Adrenal gland (tissue), 12 donors: ENCODE measurements around the gene POLR3A. TPM values are rescaled to one million over a fixed set of nuclear protein-coding genes. Genes with fewer than 3 reads are reported as not detected.
"Not testable (repeated sequence)": the region's sequence is repeated elsewhere in the genome, so short reads cannot be mapped to it uniquely, and the experiment has no call there.

ENCODE experiments used
- DNase-seq, 7 donors: peaks; one replicate each; pipeline ENCODE4 v3.0.0-alpha.2; 2019 to 2020
- H3K27ac ChIP-seq, 5 donors: fragments of 200-600 bp; sonication (generic) in 4 of 5; 1 replicate in 3 of 5; 2 replicates in 2 of 5; pipeline versions ENCODE4 v1.5.1 to v1.8.0; 2016 to 2020; ENCODE audit warnings: mild to moderate bottlenecking in 1 of 5
- H3K27me3 ChIP-seq: fragments of 200-600 bp; 2 replicates; pipeline ENCODE4 v1.8.0; 2021
- H3K36me3 ChIP-seq, 2 donors: fragments of 200-600 bp; replicated peaks in 1 of 2; 1 replicate in 1 of 2; 2 replicates in 1 of 2; pipeline versions ENCODE4 v1.5.1 to v1.8.0; 2018 to 2022
- H3K4me1 ChIP-seq, 2 donors: fragments of 200-600 bp; replicated peaks in 1 of 2; 1 replicate in 1 of 2; 2 replicates in 1 of 2; pipeline versions ENCODE4 v1.5.1 to v1.8.0; 2018 to 2021
- H3K4me3 ChIP-seq, 4 donors: fragments of 200-600 bp; sonication (generic) in 3 of 4; one replicate each; pipeline ENCODE4 v1.5.1; 2016 to 2018
- H3K9me3 ChIP-seq, 3 donors: fragments of 200-600 bp; sonication (generic) in 1 of 3; replicated peaks in 1 of 3; 1 replicate in 2 of 3; 2 replicates in 1 of 3; pipeline versions ENCODE4 v1.5.1 to v1.8.0; 2016 to 2021
- POLR2A ChIP-seq, 2 donors: fragments of 450-650 bp; IDR thresholded peaks; one replicate each; pipeline ENCODE4 v1.6.1; 2017; ENCODE audit warnings: antibody characterized with exemption in 2 of 2, mild to moderate bottlenecking in 2 of 2, moderate library complexity in 1 of 2
- WGBS, 4 donors: extraction: QIAGEN DNeasy Blood & Tissue Kit in 2 of 4; methylation state at CpG; one replicate each; pipeline versions ENCODE4 v1.1.5 to v1.1.7; 2013 to 2017; 5-methylcytosine and 5-hydroxymethylcytosine counted together
- intact Hi-C, 2 donors: fragments of 100-400 bp; cut with DNase I; formaldehyde crosslinking; loops; one replicate each; pipeline versions ENCODE4 v1.14.1 to v1.15.0; 2022 to 2023
- polyA plus RNA-seq, 3 donors: library from polyadenylated mRNA; stranded (reverse); fragments of 200-250 nt in 2 of 3; fragments of 350-450 nt in 1 of 3; fragmentation: Illumina TruSeq in 1 of 3; extraction: RNeasy Lipid Tissue Mini Kit (QIAGEN cat#74804) in 1 of 3; gene quantifications; one replicate each; pipeline ENCODE4 v1.2.3, GENCODE V29; 2013 to 2014
- total RNA-seq, 9 donors: library from RNA; depleted of rRNA in 4 of 9; stranded (reverse); fragments of >200 nt in 4 of 9; fragments of 120-200 nt in 1 of 9; fragmentation: NEBNext Ultra II Directional in 1 of 9; extraction: Animal tissue kit (Norgen Biotek cat#: 25700) in 1 of 9; gene quantifications; one replicate each; pipeline versions ENCODE4 v1.1.0 to v1.2.4, GENCODE V29; 2013 to 2023
- TF ChIP-seq, protein P1 (sequence below), 6 experiments: fragments of 450-650 bp in 4 of 6; fragments of 200-600 bp in 2 of 6; sonication (generic) in 1 of 6; IDR thresholded peaks; 1 replicate in 5 of 6; 2 replicates in 1 of 6; pipeline versions ENCODE4 v1.5.1 to v1.8.0; 2016 to 2021; ENCODE audit warnings: antibody characterized with exemption in 6 of 6, mild to moderate bottlenecking in 2 of 6, moderate library complexity in 1 of 6
- donor health status: healthy with polysubstance abuse.
- donor health status: Bipolar disorder and iron deficiency.
- donor health status: DM: yes; HTN: yes; CAD: no.
- donor health status: DM: no; HTN: no; CAD: no.
- donor health status: DM: no; HTN: no; CAD: no.
- donor health status: DM: yes; HTN: yes; CAD: no.

Gene POLR3A
- total and polyA plus RNA-seq, 12 donors, result 6.8 to 18.4 (median 14.8) TPM

DNA sequence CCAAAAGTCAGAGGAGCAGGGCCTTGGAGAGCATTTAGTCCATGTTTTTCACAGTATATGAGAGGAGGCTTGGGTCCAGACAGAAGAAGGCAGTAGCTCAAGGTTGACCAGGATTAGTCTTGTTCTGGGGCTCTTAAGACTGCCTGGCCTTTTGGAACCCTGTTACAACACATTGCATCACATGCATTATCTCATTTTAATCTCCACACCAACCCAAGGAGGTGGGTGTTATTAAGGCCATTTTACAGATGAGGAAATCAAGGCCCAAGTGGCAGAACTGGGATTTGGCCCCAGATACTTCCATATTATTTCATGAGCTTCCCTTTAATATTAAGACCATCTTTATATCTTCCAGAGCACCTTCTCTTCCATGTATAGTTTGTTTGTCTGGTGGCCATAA, 43.2 kb upstream of the POLR3A start:
- H3K4me1 ChIP-seq, result no peaks in the 10 kb centered on the region
- no peak overlapping the region for H3K4me3 ChIP-seq
- no peaks in the 10 kb centered on the region for H3K27me3 ChIP-seq
- no peaks in the 10 kb centered on the region for H3K36me3 ChIP-seq
- no peaks in the 10 kb centered on the region for H3K9me3 ChIP-seq
- no peak overlapping the region for H3K27ac ChIP-seq
- intact Hi-C loops, result no loop called here
- TF ChIP-seq, protein P1, sequence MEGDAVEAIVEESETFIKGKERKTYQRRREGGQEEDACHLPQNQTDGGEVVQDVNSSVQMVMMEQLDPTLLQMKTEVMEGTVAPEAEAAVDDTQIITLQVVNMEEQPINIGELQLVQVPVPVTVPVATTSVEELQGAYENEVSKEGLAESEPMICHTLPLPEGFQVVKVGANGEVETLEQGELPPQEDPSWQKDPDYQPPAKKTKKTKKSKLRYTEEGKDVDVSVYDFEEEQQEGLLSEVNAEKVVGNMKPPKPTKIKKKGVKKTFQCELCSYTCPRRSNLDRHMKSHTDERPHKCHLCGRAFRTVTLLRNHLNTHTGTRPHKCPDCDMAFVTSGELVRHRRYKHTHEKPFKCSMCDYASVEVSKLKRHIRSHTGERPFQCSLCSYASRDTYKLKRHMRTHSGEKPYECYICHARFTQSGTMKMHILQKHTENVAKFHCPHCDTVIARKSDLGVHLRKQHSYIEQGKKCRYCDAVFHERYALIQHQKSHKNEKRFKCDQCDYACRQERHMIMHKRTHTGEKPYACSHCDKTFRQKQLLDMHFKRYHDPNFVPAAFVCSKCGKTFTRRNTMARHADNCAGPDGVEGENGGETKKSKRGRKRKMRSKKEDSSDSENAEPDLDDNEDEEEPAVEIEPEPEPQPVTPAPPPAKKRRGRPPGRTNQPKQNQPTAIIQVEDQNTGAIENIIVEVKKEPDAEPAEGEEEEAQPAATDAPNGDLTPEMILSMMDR (IDR thresholded peaks at IDR 0.05), result no peak
- TF ChIP-seq POLR2A (IDR thresholded peaks at IDR 0.05), result no peak
- DNase-seq, result no peak

DNA sequence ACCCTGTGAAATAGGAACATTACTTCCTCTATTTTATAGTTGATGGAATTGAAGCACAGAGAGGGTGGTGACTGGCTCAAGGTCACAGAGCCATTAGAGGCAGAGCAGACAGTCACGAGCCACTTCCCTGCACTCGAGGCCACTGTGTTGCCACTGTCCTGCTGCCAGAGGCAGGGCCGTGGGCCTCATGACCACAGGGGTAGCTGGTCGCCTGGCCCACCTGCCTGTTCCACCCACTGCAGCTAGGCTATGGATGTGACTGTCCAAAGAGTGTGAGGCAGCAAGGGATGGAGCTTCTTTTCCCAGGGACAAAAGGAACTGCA, 42.5 kb upstream of the POLR3A start:
- intact Hi-C loops, result no loop called here
- TF ChIP-seq, protein P1 (IDR thresholded peaks at IDR 0.05), result no peak
- no peak for TF ChIP-seq POLR2A (IDR thresholded peaks at IDR 0.05)

DNA sequence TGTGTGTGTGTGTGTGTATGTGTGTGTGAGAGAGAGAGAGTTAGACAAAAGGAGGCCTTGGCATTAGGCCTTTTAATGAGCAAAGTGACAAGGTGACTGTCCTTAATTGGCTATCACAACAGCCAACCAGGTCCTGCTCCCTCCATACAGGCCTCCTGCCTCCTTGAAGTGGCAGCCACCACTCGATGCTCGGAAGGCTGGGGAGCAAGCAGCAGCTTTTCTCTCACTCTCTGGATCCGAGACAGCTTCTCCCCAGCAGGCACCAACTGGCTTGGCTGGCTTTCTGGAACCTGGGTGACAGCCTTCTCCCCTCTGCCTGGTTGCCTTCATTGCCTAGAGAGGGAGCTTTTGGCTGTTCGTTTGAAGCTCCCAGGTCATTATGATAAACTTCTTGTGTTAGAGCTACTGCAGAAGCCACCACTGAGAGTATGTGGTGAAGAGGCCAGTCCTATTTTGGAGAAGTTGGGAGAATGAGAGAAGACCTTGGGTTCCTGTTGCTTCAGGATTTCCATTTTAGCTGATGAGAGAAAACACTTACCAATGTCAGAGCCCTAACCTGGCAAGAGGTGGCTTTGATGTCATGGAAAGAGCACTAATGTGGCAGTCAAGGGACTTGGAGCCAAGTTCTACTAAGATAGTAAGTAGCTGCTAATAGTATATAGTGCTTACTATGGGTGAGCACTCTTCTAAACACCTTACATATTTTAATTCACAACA, 42.0 kb upstream of the POLR3A start:
- WGBS, 4 donors, result 77 to 94% (median 88%) methylated on average over 4 of the region's 4 CpGs
- H3K4me3 ChIP-seq, result no peak overlapping the region
- H3K36me3 ChIP-seq, result no peaks in the 10 kb centered on the region
- H3K27ac ChIP-seq, result no peak overlapping the region
- DNase-seq, result no peak
- no peaks in the 10 kb centered on the region for H3K9me3 ChIP-seq
- H3K4me1 ChIP-seq, result peaks cover 0 to 3% of the 10 kb centered on the region in 2 donors
- intact Hi-C loops, result no loop called here
- TF ChIP-seq, protein P1 (IDR thresholded peaks at IDR 0.05), result no peak
- no peak for TF ChIP-seq POLR2A (IDR thresholded peaks at IDR 0.05)
- no peaks in the 10 kb centered on the region for H3K27me3 ChIP-seq

More for the DNA sequence above, 42.5 kb upstream of the POLR3A start:
- 33 to 90% (median 75%) methylated on average over 1 to 4 of the region's 4 CpGs for WGBS, 4 donors
- no peak for DNase-seq
- Histone ChIP-seq H3K27me3 (no peaks in the 10 kb centered on the region), H3K27ac (no peak overlapping the region), H3K36me3 (no peaks in the 10 kb centered on the region), H3K4me1 (peaks cover 0 to under 1% of the 10 kb centered on the region in 2 donors), H3K4me3 (no peak overlapping the region), H3K9me3 (no peaks in the 10 kb centered on the region)

DNA sequence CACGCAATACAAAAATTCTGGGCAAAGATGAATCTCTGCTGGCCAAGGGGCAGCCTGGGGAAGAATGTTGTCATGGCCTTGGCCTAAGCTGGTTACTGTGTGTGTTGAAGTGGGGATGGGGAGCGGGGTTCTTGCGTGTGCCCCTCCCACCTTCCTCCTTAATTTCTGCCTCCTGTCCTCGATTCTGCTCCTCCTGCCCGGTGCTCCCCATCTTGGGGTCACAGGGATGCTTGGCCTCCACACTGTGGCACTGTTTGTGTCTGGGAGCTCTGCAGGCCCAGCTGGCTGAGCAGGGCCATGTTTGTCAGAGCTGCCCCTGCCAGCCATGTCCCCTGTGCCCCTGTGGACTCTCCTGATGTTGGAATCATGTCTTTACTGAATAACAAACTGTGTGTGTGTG, 41.4 kb upstream of the POLR3A start:
- intact Hi-C loops, result no loop called here

DNA sequence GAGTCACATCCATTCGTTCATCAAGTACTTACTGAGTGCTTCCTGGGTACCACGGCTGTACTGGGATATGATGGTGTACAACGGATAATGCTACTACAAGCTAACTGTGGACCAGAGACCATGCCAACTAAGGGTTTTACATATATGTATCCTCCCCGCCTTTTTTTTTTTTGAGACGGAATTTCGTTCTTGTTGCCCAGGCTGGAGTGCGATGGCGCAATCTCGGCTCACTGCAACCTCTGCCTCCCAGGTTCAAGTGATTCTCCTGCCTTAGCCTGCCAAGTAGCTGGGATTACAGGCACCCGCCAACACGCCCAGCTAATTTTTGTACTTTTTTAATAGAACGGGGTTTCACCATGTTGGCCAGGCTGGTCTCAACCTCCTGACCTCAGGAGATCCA, 40.7 kb upstream of the POLR3A start:
- H3K27me3 ChIP-seq, DNase-seq, H3K4me1 ChIP-seq, H3K4me3 ChIP-seq, H3K9me3 ChIP-seq, H3K27ac ChIP-seq, intact Hi-C loops, H3K36me3 ChIP-seq: not testable (repeated sequence)
- 93 to 94% (median 93%) methylated on average over 12 of the region's 12 CpGs for WGBS, 4 donors

More for the DNA sequence above, 41.4 kb upstream of the POLR3A start:
- DNase-seq, result no peak
- no peak overlapping the region for H3K27ac ChIP-seq
- H3K4me1 ChIP-seq, result peaks cover 0 to 3% of the 10 kb centered on the region in 2 donors
- H3K9me3 ChIP-seq, result no peaks in the 10 kb centered on the region
- H3K4me3 ChIP-seq, result no peak overlapping the region
- H3K36me3 ChIP-seq, result no peaks in the 10 kb centered on the region
- 87 to 93% (median 92%) methylated on average over 5 of the region's 5 CpGs for WGBS, 4 donors
- no peaks in the 10 kb centered on the region for H3K27me3 ChIP-seq
- TF ChIP-seq, protein P1 (IDR thresholded peaks at IDR 0.05), result no peak
- no peak for TF ChIP-seq POLR2A (IDR thresholded peaks at IDR 0.05)
